ENCODE data around the gene ARHGAP40.
"Not testable (repeated sequence)": the region's sequence is repeated elsewhere in the genome, so short reads cannot be mapped to it uniquely, and the experiment has no call there.

The ARHGAP40 gene

DNA sequence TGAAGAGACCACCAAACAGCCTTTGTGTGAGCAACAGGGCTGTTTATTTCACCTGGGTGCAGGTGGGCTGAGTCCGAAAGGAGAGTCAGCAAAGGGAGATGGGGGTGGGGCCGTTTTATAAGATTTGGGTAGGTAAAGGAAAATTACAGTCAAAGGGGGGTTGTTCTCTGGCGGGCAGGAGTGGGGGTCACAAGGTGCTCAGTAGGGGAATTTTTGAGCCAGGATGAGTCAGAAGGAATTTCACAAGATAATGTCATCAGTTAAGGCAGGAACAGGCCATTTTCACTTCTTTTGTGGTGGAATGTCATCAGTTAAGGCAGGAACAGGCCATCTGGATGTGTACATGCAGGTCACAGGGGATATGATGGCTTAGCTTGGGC lies 9.2 kb upstream of the ARHGAP40 start:
- TF ChIP-seq ISL1 (CRISPR knock-in tag; IDR thresholded peaks at IDR 0.05), result peak; percentile 33; the same call in 1 of the 2 replicates
- ATAC-seq, result not testable (repeated sequence)

- not testable (repeated sequence) for ATAC-seq
Measured at GRCh38 chr20:38594281-38594680, 7.3 kb upstream of the ARHGAP40 start.

DNA sequence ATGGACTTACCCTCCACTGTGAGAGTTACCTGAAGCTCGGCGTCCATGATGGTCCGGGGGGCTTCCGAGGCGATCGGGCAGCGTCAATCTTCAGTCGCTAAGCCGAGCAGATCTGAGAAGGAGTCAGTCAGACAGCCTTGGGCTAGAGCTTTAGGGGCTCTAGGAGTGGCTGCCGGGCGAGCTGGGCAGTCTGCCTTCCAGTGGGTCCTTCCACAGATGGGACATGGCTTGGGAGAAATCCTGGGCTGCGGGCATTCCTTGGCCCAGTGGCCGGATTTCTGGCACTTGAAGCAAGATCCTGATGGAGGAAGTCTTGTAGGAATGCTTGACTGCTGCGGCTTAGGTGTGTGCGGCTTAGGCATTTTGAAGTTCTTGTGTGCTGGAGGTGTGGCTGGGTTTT lies 5.7 kb upstream of the ARHGAP40 start:
- not testable (repeated sequence) for ATAC-seq

- ATAC-seq, result peak; percentile 33; the same call in 2 of the 3 replicates
- no peak for TF ChIP-seq ESRRG (CRISPR knock-in tag; IDR thresholded peaks at IDR 0.05)
- no peak for TF ChIP-seq BACH2 (CRISPR knock-in tag; IDR thresholded peaks at IDR 0.05; ENCODE audit: borderline replicate concordance)
Measured at GRCh38 chr20:38599410-38599882, 2.2 kb upstream of the ARHGAP40 start.

DNA sequence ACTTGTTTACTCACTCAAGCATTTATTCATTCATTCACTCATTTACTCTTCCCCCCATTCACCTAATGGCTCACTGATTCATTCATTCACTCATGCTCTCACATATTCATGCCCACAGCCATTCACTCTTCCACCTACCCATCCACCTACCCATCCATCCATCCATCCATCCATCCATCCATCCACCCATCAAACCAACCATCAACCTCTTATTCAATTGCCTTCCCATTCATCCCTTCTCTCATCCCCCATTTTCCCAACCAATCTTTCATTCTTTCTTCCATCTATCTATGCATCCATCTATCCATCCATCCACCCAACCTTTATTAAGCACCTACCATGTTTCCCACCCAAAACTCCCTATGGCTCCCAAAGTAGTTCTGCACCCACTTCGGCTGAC lies 1.6 kb upstream of the ARHGAP40 start:
- no peak for TF ChIP-seq ZNF8 (CRISPR knock-in tag; IDR thresholded peaks at IDR 0.05)
- TF ChIP-seq CSDC2 (CRISPR knock-in tag; IDR thresholded peaks at IDR 0.05), result no peak
- TF ChIP-seq ZNF70 (CRISPR knock-in tag; IDR thresholded peaks at IDR 0.05), result no peak
- no peak for ATAC-seq

DNA sequence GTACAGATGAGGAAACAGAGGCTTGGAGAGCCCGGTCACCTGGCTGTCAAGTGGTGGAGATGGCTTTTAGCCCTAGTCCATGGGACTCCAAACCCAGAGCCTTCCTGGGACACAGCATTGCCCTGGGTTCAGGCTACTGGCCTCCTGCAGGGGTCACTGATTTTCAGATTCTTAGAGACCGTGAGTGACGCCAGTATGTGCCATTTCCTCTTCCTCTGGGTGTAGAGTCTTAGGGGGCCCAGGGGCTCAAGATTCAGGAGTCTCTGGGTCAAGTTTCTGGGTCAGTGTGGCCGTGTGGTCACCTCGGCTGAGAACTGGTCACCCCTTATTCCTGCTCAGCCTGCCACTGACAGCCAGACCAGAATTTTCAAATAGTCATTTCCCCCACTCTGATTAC lies 574 bp downstream of the ARHGAP40 start:
- TF ChIP-seq, protein P1, sequence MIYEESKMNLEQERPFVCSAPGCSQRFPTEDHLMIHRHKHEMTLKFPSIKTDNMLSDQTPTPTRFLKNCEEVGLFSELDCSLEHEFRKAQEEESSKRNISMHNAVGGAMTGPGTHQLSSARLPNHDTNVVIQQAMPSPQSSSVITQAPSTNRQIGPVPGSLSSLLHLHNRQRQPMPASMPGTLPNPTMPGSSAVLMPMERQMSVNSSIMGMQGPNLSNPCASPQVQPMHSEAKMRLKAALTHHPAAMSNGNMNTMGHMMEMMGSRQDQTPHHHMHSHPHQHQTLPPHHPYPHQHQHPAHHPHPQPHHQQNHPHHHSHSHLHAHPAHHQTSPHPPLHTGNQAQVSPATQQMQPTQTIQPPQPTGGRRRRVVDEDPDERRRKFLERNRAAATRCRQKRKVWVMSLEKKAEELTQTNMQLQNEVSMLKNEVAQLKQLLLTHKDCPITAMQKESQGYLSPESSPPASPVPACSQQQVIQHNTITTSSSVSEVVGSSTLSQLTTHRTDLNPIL (CRISPR knock-in tag; IDR thresholded peaks at IDR 0.05; ENCODE audit: low read depth), result no peak
- TF ChIP-seq TOX (CRISPR knock-in tag; IDR thresholded peaks at IDR 0.05; ENCODE audit: borderline replicate concordance) (no peak), ZNF8 (CRISPR knock-in tag; IDR thresholded peaks at IDR 0.05) (no peak), ISL1 (CRISPR knock-in tag; IDR thresholded peaks at IDR 0.05) (no peak), BACH2 (CRISPR knock-in tag; IDR thresholded peaks at IDR 0.05; ENCODE audit: borderline replicate concordance) (no peak), ZNF70 (CRISPR knock-in tag; IDR thresholded peaks at IDR 0.05) (no peak), RARB (CRISPR knock-in tag; IDR thresholded peaks at IDR 0.05) (no peak), ESRRG (CRISPR knock-in tag; IDR thresholded peaks at IDR 0.05) (no peak), OSR1 (CRISPR knock-in tag; IDR thresholded peaks at IDR 0.05) (no peak)
- TF ChIP-seq, protein P2, sequence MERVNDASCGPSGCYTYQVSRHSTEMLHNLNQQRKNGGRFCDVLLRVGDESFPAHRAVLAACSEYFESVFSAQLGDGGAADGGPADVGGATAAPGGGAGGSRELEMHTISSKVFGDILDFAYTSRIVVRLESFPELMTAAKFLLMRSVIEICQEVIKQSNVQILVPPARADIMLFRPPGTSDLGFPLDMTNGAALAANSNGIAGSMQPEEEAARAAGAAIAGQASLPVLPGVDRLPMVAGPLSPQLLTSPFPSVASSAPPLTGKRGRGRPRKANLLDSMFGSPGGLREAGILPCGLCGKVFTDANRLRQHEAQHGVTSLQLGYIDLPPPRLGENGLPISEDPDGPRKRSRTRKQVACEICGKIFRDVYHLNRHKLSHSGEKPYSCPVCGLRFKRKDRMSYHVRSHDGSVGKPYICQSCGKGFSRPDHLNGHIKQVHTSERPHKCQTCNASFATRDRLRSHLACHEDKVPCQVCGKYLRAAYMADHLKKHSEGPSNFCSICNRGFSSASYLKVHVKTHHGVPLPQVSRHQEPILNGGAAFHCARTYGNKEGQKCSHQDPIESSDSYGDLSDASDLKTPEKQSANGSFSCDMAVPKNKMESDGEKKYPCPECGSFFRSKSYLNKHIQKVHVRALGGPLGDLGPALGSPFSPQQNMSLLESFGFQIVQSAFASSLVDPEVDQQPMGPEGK (CRISPR knock-in tag; IDR thresholded peaks at IDR 0.05; ENCODE audit: borderline replicate concordance), result no peak
- no peak for ATAC-seq

DNA sequence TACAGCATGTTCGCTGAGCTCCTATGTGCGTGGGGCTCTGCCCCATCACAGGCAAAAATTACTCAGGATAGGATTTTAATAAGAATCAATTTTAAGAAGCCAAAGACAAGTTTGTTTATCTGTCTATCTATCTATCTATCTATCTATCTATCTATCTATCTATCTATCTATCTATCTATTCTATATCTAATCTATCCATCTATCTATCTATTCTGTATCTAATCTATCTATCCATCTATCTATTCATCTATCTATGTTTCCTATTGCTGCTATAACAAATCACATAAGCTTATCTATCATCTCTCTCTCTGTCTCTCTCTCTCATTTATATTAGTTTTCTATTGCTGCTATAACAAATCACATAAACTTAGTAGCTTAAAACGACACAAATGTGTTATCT lies 1.7 kb downstream of the ARHGAP40 start:
- ATAC-seq, result no peak

GRCh38 chr20:38604873-38605303 lies 3.3 kb downstream of the ARHGAP40 start:
- no peak for ATAC-seq
- TF ChIP-seq CSRNP3 (CRISPR knock-in tag; IDR thresholded peaks at IDR 0.05), result no peak
- TF ChIP-seq SNAI2 (CRISPR knock-in tag; IDR thresholded peaks at IDR 0.05), result no peak
- no peak for TF ChIP-seq ZFP30 (CRISPR knock-in tag; IDR thresholded peaks at IDR 0.05)
- TF ChIP-seq CSDC2 (CRISPR knock-in tag; IDR thresholded peaks at IDR 0.05), result no peak
- TF ChIP-seq ESRRG (CRISPR knock-in tag; IDR thresholded peaks at IDR 0.05), result no peak
- TF ChIP-seq, protein P3, sequence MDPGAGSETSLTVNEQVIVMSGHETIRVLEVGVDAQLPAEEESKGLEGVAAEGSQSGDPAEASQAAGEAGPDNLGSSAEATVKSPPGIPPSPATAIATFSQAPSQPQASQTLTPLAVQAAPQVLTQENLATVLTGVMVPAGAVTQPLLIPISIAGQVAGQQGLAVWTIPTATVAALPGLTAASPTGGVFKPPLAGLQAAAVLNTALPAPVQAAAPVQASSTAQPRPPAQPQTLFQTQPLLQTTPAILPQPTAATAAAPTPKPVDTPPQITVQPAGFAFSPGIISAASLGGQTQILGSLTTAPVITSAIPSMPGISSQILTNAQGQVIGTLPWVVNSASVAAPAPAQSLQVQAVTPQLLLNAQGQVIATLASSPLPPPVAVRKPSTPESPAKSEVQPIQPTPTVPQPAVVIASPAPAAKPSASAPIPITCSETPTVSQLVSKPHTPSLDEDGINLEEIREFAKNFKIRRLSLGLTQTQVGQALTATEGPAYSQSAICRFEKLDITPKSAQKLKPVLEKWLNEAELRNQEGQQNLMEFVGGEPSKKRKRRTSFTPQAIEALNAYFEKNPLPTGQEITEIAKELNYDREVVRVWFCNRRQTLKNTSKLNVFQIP (CRISPR knock-in tag; IDR thresholded peaks at IDR 0.05; ENCODE audit: borderline replicate concordance, low read depth), result no peak
- TF ChIP-seq GLIS3 (CRISPR knock-in tag; IDR thresholded peaks at IDR 0.05), result no peak
- no peak for TF ChIP-seq OSR1 (CRISPR knock-in tag; IDR thresholded peaks at IDR 0.05)
- TF ChIP-seq, protein P2 (CRISPR knock-in tag; IDR thresholded peaks at IDR 0.05; ENCODE audit: borderline replicate concordance), result no peak
- TF ChIP-seq ZFP3 (CRISPR knock-in tag; IDR thresholded peaks at IDR 0.05), result no peak
- TF ChIP-seq ZNF8 (CRISPR knock-in tag; IDR thresholded peaks at IDR 0.05), result no peak
- TF ChIP-seq ZC3H10 (CRISPR knock-in tag; IDR thresholded peaks at IDR 0.05), result no peak

More for the DNA sequence above, 1.7 kb downstream of the ARHGAP40 start:
- TF ChIP-seq OSR1 (CRISPR knock-in tag; IDR thresholded peaks at IDR 0.05), result no peak
- TF ChIP-seq, protein P1 (CRISPR knock-in tag; IDR thresholded peaks at IDR 0.05; ENCODE audit: low read depth), result no peak
